T follicular helper cell (primary cell): ENCODE measurements around the gene SFXN4.
A peak's percentile ranks its signal among the peaks of the same experiment; 100 is the strongest.
"Not testable (repeated sequence)": the region's sequence is repeated elsewhere in the genome, so short reads cannot be mapped to it uniquely, and the experiment has no call there.

Source experiments
- DNase-seq: peaks from one replicate; pipeline ENCODE4 v3.0.0-alpha.2; 2020; ENCODE audit warnings: low read depth

SFXN4 gene

GRCh38 chr10:119190353-119190752, 24.8 kb upstream of the SFXN4 start:
- no peak for DNase-seq

- no peak for DNase-seq
Observed at GRCh38 chr10:119189811-119190282, 24.3 kb upstream of the SFXN4 start.

GRCh38 chr10:119183664-119184412, 18.3 kb upstream of the SFXN4 start:
- no peak for DNase-seq

GRCh38 chr10:119180850-119181400, 15.4 kb upstream of the SFXN4 start:
- not testable (repeated sequence) for DNase-seq

- DNase-seq: peak; percentile 89
Observed at GRCh38 chr10:119178372-119179119, 13.0 kb upstream of the SFXN4 start, which contains the start of gene PRDX3. Gene PRDX3, minus strand, starts transcription at chr10:119178812. Its CDS starts 22 bp downstream, at chr10:119178790.

GRCh38 chr10:119177708-119178371, 12.3 kb upstream of the SFXN4 start:
- peak; percentile 6 for DNase-seq

- no peak for DNase-seq
Observed at GRCh38 chr10:119176166-119176565, 10.7 kb upstream of the SFXN4 start.

GRCh38 chr10:119174109-119174508, 8.6 kb upstream of the SFXN4 start:
- no peak for DNase-seq

- DNase-seq: no peak
Observed at GRCh38 chr10:119167041-119167440, 1.5 kb upstream of the SFXN4 start.

GRCh38 chr10:119166564-119166963, 1.1 kb upstream of the SFXN4 start:
- no peak for DNase-seq

- DNase-seq: no peak
Observed at GRCh38 chr10:119166118-119166500, 595 bp upstream of the SFXN4 start.

- DNase-seq: no peak
Observed at GRCh38 chr10:119162452-119163092, 2.9 kb downstream of the SFXN4 start.

- DNase-seq: no peak
Observed at GRCh38 chr10:119161680-119162451, 3.6 kb downstream of the SFXN4 start.

- DNase-seq: no peak
Observed at GRCh38 chr10:119159332-119159731, 6.2 kb downstream of the SFXN4 start.

GRCh38 chr10:119153661-119154060, 11.9 kb downstream of the SFXN4 start:
- no peak for DNase-seq

GRCh38 chr10:119153041-119153440, 12.5 kb downstream of the SFXN4 start:
- DNase-seq: no peak

- DNase-seq: not testable (repeated sequence)
Observed at GRCh38 chr10:119151601-119152000, 13.9 kb downstream of the SFXN4 start.

GRCh38 chr10:119149729-119150128, 15.8 kb downstream of the SFXN4 start:
- no peak for DNase-seq

- DNase-seq: no peak
Observed at GRCh38 chr10:119149157-119149556, 16.4 kb downstream of the SFXN4 start.

- no peak for DNase-seq
Observed at GRCh38 chr10:119143657-119144056, 21.9 kb downstream of the SFXN4 start.
